ENCODE data around the gene NR2E1.

DNA sequence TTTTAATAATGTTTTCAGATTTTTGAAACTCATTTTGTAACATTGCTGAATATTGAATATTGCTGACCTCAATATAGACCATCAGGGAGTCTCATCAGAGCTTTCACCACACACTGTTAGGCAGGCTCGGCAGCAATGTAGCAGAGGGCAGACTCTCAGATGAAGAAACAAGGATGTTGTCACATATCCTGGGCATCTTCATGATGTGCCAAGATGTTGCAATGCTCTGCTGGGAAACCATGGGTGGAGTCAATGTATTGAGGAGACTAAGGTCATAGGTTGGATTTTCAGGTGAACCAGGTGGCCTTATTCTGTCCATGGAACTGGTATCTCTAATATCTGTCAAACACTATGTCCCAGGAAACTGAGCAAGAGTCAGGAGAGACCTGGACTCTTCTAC is 27.3 kb downstream of the NR2E1 start:
- TF ChIP-seq, protein P1, sequence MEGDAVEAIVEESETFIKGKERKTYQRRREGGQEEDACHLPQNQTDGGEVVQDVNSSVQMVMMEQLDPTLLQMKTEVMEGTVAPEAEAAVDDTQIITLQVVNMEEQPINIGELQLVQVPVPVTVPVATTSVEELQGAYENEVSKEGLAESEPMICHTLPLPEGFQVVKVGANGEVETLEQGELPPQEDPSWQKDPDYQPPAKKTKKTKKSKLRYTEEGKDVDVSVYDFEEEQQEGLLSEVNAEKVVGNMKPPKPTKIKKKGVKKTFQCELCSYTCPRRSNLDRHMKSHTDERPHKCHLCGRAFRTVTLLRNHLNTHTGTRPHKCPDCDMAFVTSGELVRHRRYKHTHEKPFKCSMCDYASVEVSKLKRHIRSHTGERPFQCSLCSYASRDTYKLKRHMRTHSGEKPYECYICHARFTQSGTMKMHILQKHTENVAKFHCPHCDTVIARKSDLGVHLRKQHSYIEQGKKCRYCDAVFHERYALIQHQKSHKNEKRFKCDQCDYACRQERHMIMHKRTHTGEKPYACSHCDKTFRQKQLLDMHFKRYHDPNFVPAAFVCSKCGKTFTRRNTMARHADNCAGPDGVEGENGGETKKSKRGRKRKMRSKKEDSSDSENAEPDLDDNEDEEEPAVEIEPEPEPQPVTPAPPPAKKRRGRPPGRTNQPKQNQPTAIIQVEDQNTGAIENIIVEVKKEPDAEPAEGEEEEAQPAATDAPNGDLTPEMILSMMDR (IDR thresholded peaks at IDR 0.05) = no peak
- no peak for TF ChIP-seq POLR2A (IDR thresholded peaks at IDR 0.05)
